Activated naive CD8-positive, alpha-beta T cell treated with anti-CD3 and anti-CD28 coated beads for 36 hours (primary cell): ENCODE measurements around the gene HECW1. TPM values are rescaled to one million over a fixed set of nuclear protein-coding genes. Genes with fewer than 3 reads are reported as not detected.

Source experiments
- DNase-seq: peaks from one replicate; pipeline ENCODE4 v3.0.0; 2021
- H3K27ac Mint-ChIP-seq: one replicate; pipeline ENCODE4 v1.8.0; 2022; ENCODE audit warnings: mild to moderate bottlenecking, moderate library complexity, mixed read lengths
- H3K27me3 Mint-ChIP-seq: one replicate; pipeline ENCODE4 v1.8.0; 2022; ENCODE audit warnings: mild to moderate bottlenecking, mixed read lengths
- H3K36me3 Mint-ChIP-seq: one replicate; pipeline ENCODE4 v1.8.0; 2021; ENCODE audit warnings: mild to moderate bottlenecking, mixed read lengths
- H3K4me1 Mint-ChIP-seq: one replicate; pipeline ENCODE4 v1.8.0; 2021; ENCODE audit warnings: mixed read lengths
- H3K4me3 Mint-ChIP-seq: one replicate; pipeline ENCODE4 v1.8.0; 2022; ENCODE audit warnings: mild to moderate bottlenecking, moderate library complexity, mixed read lengths
- H3K9me3 Mint-ChIP-seq: one replicate; pipeline ENCODE4 v1.8.0; 2022; ENCODE audit warnings: mixed read lengths
- total RNA-seq, 2 experiments: library from RNA; stranded (reverse); gene quantifications; one replicate each; pipeline ENCODE4 v1.2.3, GENCODE V29; 2021

The HECW1 gene
- total RNA-seq, 2 experiments from 2014 or later, result not detected

DNA sequence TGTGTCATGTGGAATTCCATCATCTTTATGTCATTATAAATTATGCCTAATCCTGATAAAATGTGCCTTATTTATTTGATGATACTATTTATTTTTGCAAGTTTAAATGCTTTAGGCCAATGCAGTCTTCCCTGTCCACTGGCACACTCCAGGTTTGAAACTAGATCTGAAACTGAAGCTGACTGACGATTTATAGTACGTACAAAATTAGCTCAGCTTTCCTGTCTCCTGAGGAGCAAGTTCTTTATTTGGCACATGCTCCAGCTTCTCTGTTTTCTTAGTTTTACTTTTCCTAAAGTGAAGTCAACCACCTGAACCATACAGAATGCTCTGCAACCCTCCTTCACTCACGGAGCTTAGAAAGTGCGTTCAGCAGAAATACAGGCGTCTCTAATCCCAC lies 164.1 kb downstream of the HECW1 start:
- Mint-ChIP-seq H3K27me3 (peaks cover 23% of the 10 kb centered on the region), H3K4me1 (no peaks in the 10 kb centered on the region), H3K4me3 (no peak overlapping the region), H3K27ac (no peak overlapping the region), H3K36me3 (no peaks in the 10 kb centered on the region), H3K9me3 (peaks cover 2% of the 10 kb centered on the region)
- no peak for DNase-seq

GRCh38 chr7:43278088-43278644 lies 165.7 kb downstream of the HECW1 start:
- H3K36me3 Mint-ChIP-seq, result no peaks in the 10 kb centered on the region
- H3K27me3 Mint-ChIP-seq, result peaks cover 20% of the 10 kb centered on the region

GRCh38 chr7:43281268-43281667 lies 168.8 kb downstream of the HECW1 start:
- H3K9me3 Mint-ChIP-seq, result peaks cover 3% of the 10 kb centered on the region
- peaks cover 20% of the 10 kb centered on the region for H3K27me3 Mint-ChIP-seq
- H3K4me3 Mint-ChIP-seq, result no peak overlapping the region
- no peaks in the 10 kb centered on the region for H3K4me1 Mint-ChIP-seq
- no peak overlapping the region for H3K27ac Mint-ChIP-seq
- DNase-seq, result no peak
- H3K36me3 Mint-ChIP-seq, result no peaks in the 10 kb centered on the region

More at GRCh38 chr7:43278088-43278644, 165.7 kb downstream of the HECW1 start:
- DNase-seq, result no peak
- Mint-ChIP-seq H3K4me1 (no peaks in the 10 kb centered on the region), H3K9me3 (no peaks in the 10 kb centered on the region), H3K27ac (no peak overlapping the region), H3K4me3 (no peak overlapping the region)

GRCh38 chr7:43283706-43284105 lies 171.3 kb downstream of the HECW1 start:
- H3K36me3 Mint-ChIP-seq, result no peaks in the 10 kb centered on the region
- no peak overlapping the region for H3K27ac Mint-ChIP-seq
- H3K4me3 Mint-ChIP-seq, result no peak overlapping the region
- peaks cover 7% of the 10 kb centered on the region for H3K9me3 Mint-ChIP-seq
- DNase-seq, result no peak
- H3K4me1 Mint-ChIP-seq, result no peaks in the 10 kb centered on the region
- peaks cover 15% of the 10 kb centered on the region for H3K27me3 Mint-ChIP-seq

DNA sequence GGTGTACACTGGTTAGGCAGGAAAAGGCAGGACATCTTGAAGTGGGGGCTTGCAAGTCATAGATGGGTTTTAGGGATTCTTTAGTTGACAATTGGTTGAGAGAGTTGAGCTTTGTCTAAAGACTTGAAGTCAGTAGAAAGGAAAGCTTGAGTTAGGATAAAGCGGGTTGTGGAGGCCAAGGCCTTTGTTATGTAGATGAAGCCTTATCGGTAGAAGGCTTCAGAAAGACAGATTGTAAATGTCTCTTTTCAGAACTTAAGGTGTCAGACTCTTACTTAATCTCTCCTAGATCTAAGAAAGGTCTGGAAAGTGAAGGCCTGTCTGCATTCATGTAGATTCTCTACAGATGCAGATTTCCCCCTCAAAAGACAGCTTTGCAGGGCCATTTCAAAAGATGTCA lies 177.4 kb downstream of the HECW1 start:
- no peak overlapping the region for H3K4me3 Mint-ChIP-seq
- H3K36me3 Mint-ChIP-seq, result peaks cover 1% of the 10 kb centered on the region
- peaks cover 17% of the 10 kb centered on the region for H3K27me3 Mint-ChIP-seq
- H3K4me1 Mint-ChIP-seq, result no peaks in the 10 kb centered on the region
- peaks cover 10% of the 10 kb centered on the region for H3K9me3 Mint-ChIP-seq
- no peak overlapping the region for H3K27ac Mint-ChIP-seq
- no peak for DNase-seq

GRCh38 chr7:43290978-43291377 lies 178.5 kb downstream of the HECW1 start:
- H3K4me3 Mint-ChIP-seq, result no peak overlapping the region
- peaks cover 1% of the 10 kb centered on the region for H3K36me3 Mint-ChIP-seq
- peaks cover 17% of the 10 kb centered on the region for H3K27me3 Mint-ChIP-seq
- H3K9me3 Mint-ChIP-seq, result peaks cover 8% of the 10 kb centered on the region
- no peak for DNase-seq
- no peaks in the 10 kb centered on the region for H3K4me1 Mint-ChIP-seq
- no peak overlapping the region for H3K27ac Mint-ChIP-seq

DNA sequence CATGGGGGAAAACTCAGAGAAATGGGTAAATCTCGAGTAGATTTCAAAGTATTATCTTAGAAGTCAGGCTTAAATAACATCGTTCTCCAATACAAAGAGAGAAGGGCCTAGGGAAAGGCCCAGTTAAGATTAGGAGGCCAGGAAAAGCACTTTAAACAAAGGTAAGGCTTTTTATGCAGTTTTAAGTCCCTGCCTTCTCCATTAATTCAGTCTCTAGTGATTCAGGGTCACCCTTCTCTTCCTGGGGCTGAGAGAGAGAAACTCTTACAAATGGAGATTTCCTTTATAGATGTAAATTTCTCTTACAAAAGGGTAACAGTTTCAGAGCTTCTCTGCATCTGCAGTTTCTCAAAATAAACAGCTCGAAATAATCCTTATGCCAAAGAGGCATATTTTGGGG lies 179.3 kb downstream of the HECW1 start:
- Mint-ChIP-seq H3K4me1 (no peaks in the 10 kb centered on the region), H3K9me3 (peaks cover 5% of the 10 kb centered on the region), H3K27ac (no peak overlapping the region), H3K27me3 (peaks cover 19% of the 10 kb centered on the region), H3K4me3 (no peak overlapping the region), H3K36me3 (peaks cover 1% of the 10 kb centered on the region)
- no peak for DNase-seq

DNA sequence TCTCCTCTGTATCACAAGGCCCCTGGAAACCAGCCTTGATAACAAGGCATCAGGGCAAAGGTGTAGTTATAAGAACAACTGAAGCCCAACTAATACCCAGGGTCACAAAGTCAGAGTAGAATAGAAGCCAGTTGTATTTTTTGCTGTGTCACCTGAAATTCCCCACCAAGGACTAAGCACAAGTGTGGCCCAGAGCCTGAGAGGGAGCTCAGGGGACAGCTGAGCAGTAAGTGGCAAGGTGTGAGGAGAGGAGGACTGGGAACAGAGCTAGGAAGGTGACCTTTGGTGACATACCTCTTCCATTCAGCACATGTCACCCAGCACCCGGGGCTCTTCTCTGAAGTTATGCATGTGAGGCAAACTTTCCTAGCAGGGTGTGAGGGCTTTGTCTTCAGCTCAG lies 179.9 kb downstream of the HECW1 start:
- H3K9me3 Mint-ChIP-seq, result peaks cover 4% of the 10 kb centered on the region
- no peak for DNase-seq
- no peak overlapping the region for H3K27ac Mint-ChIP-seq
- peaks cover 18% of the 10 kb centered on the region for H3K27me3 Mint-ChIP-seq
- peaks cover 1% of the 10 kb centered on the region for H3K36me3 Mint-ChIP-seq
- H3K4me1 Mint-ChIP-seq, result no peaks in the 10 kb centered on the region
- H3K4me3 Mint-ChIP-seq, result no peak overlapping the region

DNA sequence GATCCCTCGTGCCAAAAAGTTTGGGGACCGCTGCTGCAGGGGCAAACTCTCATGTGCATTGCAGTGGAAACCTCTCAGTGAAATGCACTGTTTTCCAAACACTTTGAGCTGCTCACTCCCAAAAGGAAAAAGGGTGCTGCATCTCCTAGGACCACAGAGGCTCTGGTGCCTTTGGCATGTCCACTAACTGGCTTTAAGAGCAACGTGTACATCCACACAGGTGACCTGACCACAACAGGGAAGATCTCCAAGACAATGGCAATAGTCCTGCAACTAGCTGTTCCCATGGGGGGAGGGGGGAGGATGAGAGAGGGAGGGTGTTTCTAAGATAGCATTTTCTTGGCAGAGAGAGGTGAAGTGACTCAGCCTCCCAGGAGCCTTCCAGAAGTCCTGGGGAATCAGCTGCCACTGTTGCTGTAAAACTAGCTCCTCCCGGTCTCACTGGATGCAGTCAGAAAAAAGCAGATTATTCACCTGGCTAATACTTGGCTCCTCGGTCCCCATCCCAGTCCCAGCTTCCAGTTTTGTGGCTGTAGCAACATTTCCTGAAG lies 181.7 kb downstream of the HECW1 start:
- Mint-ChIP-seq H3K36me3 (peaks cover 1% of the 10 kb centered on the region), H3K27ac (no peak overlapping the region), H3K4me1 (no peaks in the 10 kb centered on the region), H3K9me3 (peaks cover 4% of the 10 kb centered on the region), H3K4me3 (no peak overlapping the region), H3K27me3 (peaks cover 24% of the 10 kb centered on the region)
- no peak for DNase-seq

- Mint-ChIP-seq H3K9me3 (peaks cover 4% of the 10 kb centered on the region), H3K4me3 (no peak overlapping the region)
- no peak for DNase-seq
Measured at GRCh38 chr7:43295429-43295828, 183.0 kb downstream of the HECW1 start.

GRCh38 chr7:43296306-43296705 lies 183.9 kb downstream of the HECW1 start:
- DNase-seq, result no peak
- Mint-ChIP-seq H3K4me3 (no peak overlapping the region), H3K27me3 (peaks cover 35% of the 10 kb centered on the region), H3K4me1 (no peaks in the 10 kb centered on the region), H3K27ac (no peak overlapping the region), H3K9me3 (peaks cover 3% of the 10 kb centered on the region), H3K36me3 (no peaks in the 10 kb centered on the region)

More at GRCh38 chr7:43295429-43295828, 183.0 kb downstream of the HECW1 start:
- Mint-ChIP-seq H3K27me3 (peaks cover 32% of the 10 kb centered on the region), H3K27ac (no peak overlapping the region), H3K36me3 (no peaks in the 10 kb centered on the region), H3K4me1 (no peaks in the 10 kb centered on the region)

DNA sequence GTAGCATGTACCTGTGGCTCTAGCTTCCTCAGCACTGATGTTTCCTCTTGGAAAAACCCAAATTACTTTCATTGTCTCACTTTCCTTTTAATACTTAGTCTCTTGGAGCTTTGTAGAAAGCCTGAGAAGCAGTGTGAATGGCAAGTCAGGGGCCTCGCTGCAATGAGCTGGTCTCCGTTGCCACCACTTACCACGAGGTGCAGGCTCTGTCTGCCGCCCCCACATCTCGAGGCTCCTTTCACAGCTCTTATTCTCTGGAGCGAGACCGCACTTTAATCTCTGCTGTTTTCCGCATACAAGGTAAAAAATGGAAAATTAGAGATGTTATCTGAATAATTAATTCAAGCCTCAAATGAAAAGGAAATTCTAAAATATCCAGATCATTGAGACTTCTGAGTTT lies 186.2 kb downstream of the HECW1 start:
- no peaks in the 10 kb centered on the region for H3K9me3 Mint-ChIP-seq
- no peak for DNase-seq
- peaks cover 18% of the 10 kb centered on the region for H3K4me1 Mint-ChIP-seq
- H3K4me3 Mint-ChIP-seq, result no peak overlapping the region
- H3K27me3 Mint-ChIP-seq, result peaks cover 32% of the 10 kb centered on the region
- no peak overlapping the region for H3K27ac Mint-ChIP-seq
- H3K36me3 Mint-ChIP-seq, result no peaks in the 10 kb centered on the region

- Mint-ChIP-seq H3K4me3 (no peak overlapping the region), H3K36me3 (no peaks in the 10 kb centered on the region), H3K4me1 (peaks cover 31% of the 10 kb centered on the region), H3K27me3 (peaks cover 24% of the 10 kb centered on the region), H3K9me3 (no peaks in the 10 kb centered on the region), H3K27ac (no peak overlapping the region)
- no peak for DNase-seq
Measured at GRCh38 chr7:43300121-43300520, 187.7 kb downstream of the HECW1 start.

- DNase-seq, result peak; percentile 43
- peak overlapping the region; percentile 18 for H3K27ac Mint-ChIP-seq
Measured at GRCh38 chr7:43302211-43302711, 189.8 kb downstream of the HECW1 start.

DNA sequence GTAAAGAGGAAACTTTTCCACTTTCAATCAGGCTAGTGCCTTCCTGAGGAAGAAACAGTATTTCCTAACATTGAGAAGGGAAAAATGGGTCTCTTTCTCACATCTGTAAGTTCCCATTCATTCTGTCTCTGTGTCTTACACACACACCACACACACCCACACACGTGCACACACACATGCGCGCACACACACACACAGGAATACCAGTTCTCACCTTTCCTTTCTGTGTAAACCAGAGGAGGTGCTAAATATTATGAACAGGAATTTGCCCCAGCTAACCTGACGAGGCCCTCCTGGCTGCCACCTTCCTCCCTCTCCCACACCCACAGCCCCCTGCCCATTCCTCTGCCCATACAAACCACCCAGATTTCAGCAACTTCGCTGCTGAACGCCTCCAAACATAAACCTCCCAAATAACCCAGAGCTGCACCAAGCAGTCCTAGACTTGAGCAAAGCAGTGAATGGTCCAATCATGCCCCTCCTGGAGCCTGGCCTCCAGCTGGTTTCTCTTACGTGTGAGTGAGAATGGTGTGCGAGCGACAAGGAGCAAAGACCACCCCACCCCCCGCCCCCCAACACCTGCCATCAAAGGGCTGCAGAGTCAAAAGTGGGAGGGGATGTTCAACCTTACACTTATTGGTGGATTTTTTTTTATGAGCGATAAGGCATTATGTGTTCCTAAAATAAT lies 190.5 kb downstream of the HECW1 start:
- H3K36me3 Mint-ChIP-seq, result no peaks in the 10 kb centered on the region
- no peaks in the 10 kb centered on the region for H3K9me3 Mint-ChIP-seq
- no peak for DNase-seq
- peak overlapping the region; percentile 85 for H3K27ac Mint-ChIP-seq
- no peak overlapping the region for H3K4me3 Mint-ChIP-seq
- H3K27me3 Mint-ChIP-seq, result peaks cover 20% of the 10 kb centered on the region
- H3K4me1 Mint-ChIP-seq, result peaks cover 34% of the 10 kb centered on the region

More at GRCh38 chr7:43302211-43302711, 189.8 kb downstream of the HECW1 start:
- H3K36me3 Mint-ChIP-seq, result no peaks in the 10 kb centered on the region
- no peak overlapping the region for H3K4me3 Mint-ChIP-seq
- H3K4me1 Mint-ChIP-seq, result peaks cover 34% of the 10 kb centered on the region
- peaks cover 20% of the 10 kb centered on the region for H3K27me3 Mint-ChIP-seq
- H3K9me3 Mint-ChIP-seq, result no peaks in the 10 kb centered on the region
